K562 (cell line): Measurements from ENCODE around the gene RRP7A.
"Not testable (repeated sequence)": the region's sequence is repeated elsewhere in the genome, so short reads cannot be mapped to it uniquely, and the experiment has no call there.

Source experiments
- BRCA1 ChIP-seq, 2 experiments: fragments of 450-650 bp in 1 of 2; sonication (generic) in 1 of 2; formaldehyde crosslinking in 1 of 2; IDR thresholded peaks; 2 replicates each; pipeline versions ENCODE4 v1.5.0 to v1.6.1; 2017 to 2020; ENCODE audit warnings: mild to moderate bottlenecking in 1 of 2, missing genetic modification reagents in 1 of 2
- CTCF ChIP-seq, 3 experiments: IDR thresholded peaks in 2 of 3; conservative IDR thresholded peaks in 1 of 3; 2 replicates each; pipeline ENCODE4 v1.5.1; 2011 to 2012; ENCODE audit warnings: low read length in 3 of 3, mild to moderate bottlenecking in 3 of 3, control low read depth in 2 of 3, improper control_type of control experiment in 1 of 3, inconsistent platforms in 1 of 3, low read depth in 1 of 3, mixed read lengths in 1 of 3, moderate library complexity in 1 of 3; ENCODE audit not compliant: insufficient read depth in 2 of 3
- PPARD ChIP-seq: fragments of 250-450 bp; sonication (Bioruptor Pico); IDR thresholded peaks from 2 replicates; pipeline ENCODE4 v1.8.0; 2022; ENCODE audit warnings: inconsistent platforms, mild to moderate bottlenecking, moderate library complexity
- RB1 ChIP-seq: fragments of 450-650 bp; IDR thresholded peaks from 2 replicates; pipeline ENCODE4 v1.6.1; 2017; ENCODE audit warnings: low read depth, mild to moderate bottlenecking
- SAFB ChIP-seq: fragments of 200-400 bp; formaldehyde crosslinking; IDR thresholded peaks from 2 replicates; pipeline ENCODE4 v1.6.1; 2017; ENCODE audit warnings: low read depth, low read length, borderline replicate concordance
- TAF1 ChIP-seq: IDR thresholded peaks from 2 replicates; pipeline ENCODE4 v1.6.1; 2011; ENCODE audit warnings: mild to moderate bottlenecking, low read length, moderate library complexity; ENCODE audit not compliant: insufficient read depth, control insufficient read depth, severe bottlenecking; ENCODE audit errors: extremely low read depth
- ZBED1 ChIP-seq: IDR thresholded peaks from 2 replicates; pipeline ENCODE4 v1.6.1; 2014
- ZFP36 ChIP-seq: fragments of 150-350 bp; IDR thresholded peaks from 2 replicates; pipeline ENCODE4 v1.6.1; 2018; ENCODE audit warnings: low read length, low read depth; ENCODE audit not compliant: partially characterized antibody
- ZFP91 ChIP-seq: sonication (generic); formaldehyde crosslinking; IDR thresholded peaks from 2 replicates; pipeline ENCODE4 v1.8.0; 2022; ENCODE audit warnings: mild to moderate bottlenecking, missing genetic modification reagents
- ZNF639 ChIP-seq, 2 experiments: fragments of 200-800 bp in 1 of 2; sonication (Bioruptor generic) in 1 of 2; sonication (generic) in 1 of 2; formaldehyde crosslinking in 1 of 2; IDR thresholded peaks in 1 of 2; conservative IDR thresholded peaks in 1 of 2; 2 replicates each; pipeline versions ENCODE4 v1.5.0 to v1.6.1; 2016 to 2020; ENCODE audit warnings: missing compliant biosample characterization in 1 of 2, missing genetic modification characterization in 1 of 2, missing genetic modification reagents in 1 of 2

GRCh38 chr22:42515304-42515703 is 4.3 kb downstream of the RRP7A start:
- not testable (repeated sequence) for TF ChIP-seq ZNF639 (CRISPR knock-in tag; conservative IDR thresholded peaks at IDR 0.05 in 1 of 2, IDR thresholded peaks at IDR 0.05 in 1 of 2); BRCA1 (IDR thresholded peaks at IDR 0.05); BRCA1 (CRISPR knock-in tag; IDR thresholded peaks at IDR 0.05); TAF1; ZFP91 (CRISPR knock-in tag); RB1; SAFB; CTCF (IDR thresholded peaks at IDR 0.05 in 2 of 3, conservative IDR thresholded peaks at IDR 0.05 in 1 of 3; ENCODE audit: insufficient read depth in 2 of 3, low read depth in 1 of 3, low read length in 3 of 3); ZFP36; PPARD (CRISPR knock-in tag); ZBED1
